ENCODE results near the gene PDGFD.

Gene PDGFD

GRCh38 chr11:104146943-104147342 lies 17.0 kb downstream of the PDGFD start:
- ATAC-seq (ENCODE audit: insufficient read depth, low read depth), result no peak
- no peaks in the 10 kb centered on the region for H3K4me1 ChIP-seq (ENCODE audit: insufficient read depth, low read length)
- H3K9ac ChIP-seq (ENCODE audit: low read depth, low read length), result no peak overlapping the region
- H3K36me3 ChIP-seq (ENCODE audit: insufficient read depth, low read length), result no peaks in the 10 kb centered on the region
- TF ChIP-seq CTCF (IDR thresholded peaks at IDR 0.05; ENCODE audit: borderline replicate concordance, extremely low read depth, low read length, poor library complexity, severe bottlenecking), result no peak
- TF ChIP-seq EZH2 (IDR thresholded peaks at IDR 0.05; ENCODE audit: borderline replicate concordance, low read depth, low read length, severe bottlenecking), result no peak
- no peaks in the 10 kb centered on the region for H3K9me3 ChIP-seq (ENCODE audit: insufficient read depth, low read length, severe bottlenecking)
- no peaks in the 10 kb centered on the region for H4K20me1 ChIP-seq (ENCODE audit: insufficient read depth, low read length)
- H3K79me2 ChIP-seq (ENCODE audit: insufficient read depth, low read length), result no peaks in the 10 kb centered on the region
- no peak overlapping the region for H3K27ac ChIP-seq (ENCODE audit: low read length)
- H3K4me2 ChIP-seq (ENCODE audit: insufficient read depth, low read length), result no peak overlapping the region
- DNase-seq, result no peak
- H3K27me3 ChIP-seq (ENCODE audit: insufficient read depth, low read length, poor library complexity), result no peaks in the 10 kb centered on the region
- no peak overlapping the region for H3K4me3 ChIP-seq (ENCODE audit: low read depth in 1 of 2, low read length in 2 of 2)
- H2AFZ ChIP-seq (ENCODE audit: low read depth, low read length), result no peak overlapping the region

GRCh38 chr11:104146421-104146820 lies 17.5 kb downstream of the PDGFD start:
- Histone ChIP-seq H3K9ac (ENCODE audit: low read depth, low read length) (no peak overlapping the region), H3K27me3 (ENCODE audit: insufficient read depth, low read length, poor library complexity) (no peaks in the 10 kb centered on the region), H3K79me2 (ENCODE audit: insufficient read depth, low read length) (no peaks in the 10 kb centered on the region), H3K4me3 (ENCODE audit: low read depth in 1 of 2, low read length in 2 of 2) (no peak overlapping the region), H3K4me1 (ENCODE audit: insufficient read depth, low read length) (no peaks in the 10 kb centered on the region), H3K27ac (ENCODE audit: low read length) (no peak overlapping the region), H4K20me1 (ENCODE audit: insufficient read depth, low read length) (no peaks in the 10 kb centered on the region), H3K36me3 (ENCODE audit: insufficient read depth, low read length) (no peaks in the 10 kb centered on the region), H3K4me2 (ENCODE audit: insufficient read depth, low read length) (no peak overlapping the region), H2AFZ (ENCODE audit: low read depth, low read length) (no peak overlapping the region), H3K9me3 (ENCODE audit: insufficient read depth, low read length, severe bottlenecking) (no peaks in the 10 kb centered on the region)
- no peak for TF ChIP-seq CTCF (IDR thresholded peaks at IDR 0.05; ENCODE audit: borderline replicate concordance, extremely low read depth, low read length, poor library complexity, severe bottlenecking)
- TF ChIP-seq EZH2 (IDR thresholded peaks at IDR 0.05; ENCODE audit: borderline replicate concordance, low read depth, low read length, severe bottlenecking), result no peak
- DNase-seq (no peak), ATAC-seq (ENCODE audit: insufficient read depth, low read depth) (no peak)

- Histone ChIP-seq H3K27ac (ENCODE audit: low read length) (no peak overlapping the region), H3K4me1 (ENCODE audit: insufficient read depth, low read length) (no peaks in the 10 kb centered on the region), H3K4me2 (ENCODE audit: insufficient read depth, low read length) (no peak overlapping the region), H3K9ac (ENCODE audit: low read depth, low read length) (no peak overlapping the region), H3K79me2 (ENCODE audit: insufficient read depth, low read length) (no peaks in the 10 kb centered on the region), H3K27me3 (ENCODE audit: insufficient read depth, low read length, poor library complexity) (no peaks in the 10 kb centered on the region), H2AFZ (ENCODE audit: low read depth, low read length) (no peak overlapping the region), H4K20me1 (ENCODE audit: insufficient read depth, low read length) (no peaks in the 10 kb centered on the region), H3K4me3 (ENCODE audit: low read depth in 1 of 2, low read length in 2 of 2) (no peak overlapping the region), H3K9me3 (ENCODE audit: insufficient read depth, low read length, severe bottlenecking) (no peaks in the 10 kb centered on the region), H3K36me3 (ENCODE audit: insufficient read depth, low read length) (no peaks in the 10 kb centered on the region)
- no peak for ATAC-seq (ENCODE audit: insufficient read depth, low read depth)
- no peak for DNase-seq
- TF ChIP-seq EZH2 (IDR thresholded peaks at IDR 0.05; ENCODE audit: borderline replicate concordance, low read depth, low read length, severe bottlenecking) (no peak), CTCF (IDR thresholded peaks at IDR 0.05; ENCODE audit: borderline replicate concordance, extremely low read depth, low read length, poor library complexity, severe bottlenecking) (no peak)
These were observed 18.9 kb downstream of the PDGFD start for GRCh38 chr11:104145062-104145461.

- Histone ChIP-seq H3K36me3 (ENCODE audit: insufficient read depth, low read length) (no peaks in the 10 kb centered on the region), H3K79me2 (ENCODE audit: insufficient read depth, low read length) (no peaks in the 10 kb centered on the region), H3K4me1 (ENCODE audit: insufficient read depth, low read length) (no peaks in the 10 kb centered on the region), H3K9me3 (ENCODE audit: insufficient read depth, low read length, severe bottlenecking) (no peaks in the 10 kb centered on the region), H4K20me1 (ENCODE audit: insufficient read depth, low read length) (no peaks in the 10 kb centered on the region), H2AFZ (ENCODE audit: low read depth, low read length) (no peak overlapping the region), H3K4me2 (ENCODE audit: insufficient read depth, low read length) (no peak overlapping the region), H3K9ac (ENCODE audit: low read depth, low read length) (no peak overlapping the region), H3K27ac (ENCODE audit: low read length) (no peak overlapping the region), H3K27me3 (ENCODE audit: insufficient read depth, low read length, poor library complexity) (no peaks in the 10 kb centered on the region), H3K4me3 (ENCODE audit: low read depth in 1 of 2, low read length in 2 of 2) (no peak overlapping the region)
- DNase-seq, result no peak
- TF ChIP-seq CTCF (IDR thresholded peaks at IDR 0.05; ENCODE audit: borderline replicate concordance, extremely low read depth, low read length, poor library complexity, severe bottlenecking), result no peak
- no peak for ATAC-seq (ENCODE audit: insufficient read depth, low read depth)
These were observed 21.2 kb downstream of the PDGFD start for GRCh38 chr11:104142698-104143097.
